DLD1 (cell line): ENCODE data around the gene XKR8.
"Not testable (repeated sequence)": the region's sequence is repeated elsewhere in the genome, so short reads cannot be mapped to it uniquely, and the experiment has no call there.

ENCODE experiments used
- in situ Hi-C: cut with HindIII; loops from 2 replicates; pipeline ENCODE4 v1.10.0; 2017; ENCODE audit warnings: low sequenced_read_pairs

The XKR8 gene

DNA sequence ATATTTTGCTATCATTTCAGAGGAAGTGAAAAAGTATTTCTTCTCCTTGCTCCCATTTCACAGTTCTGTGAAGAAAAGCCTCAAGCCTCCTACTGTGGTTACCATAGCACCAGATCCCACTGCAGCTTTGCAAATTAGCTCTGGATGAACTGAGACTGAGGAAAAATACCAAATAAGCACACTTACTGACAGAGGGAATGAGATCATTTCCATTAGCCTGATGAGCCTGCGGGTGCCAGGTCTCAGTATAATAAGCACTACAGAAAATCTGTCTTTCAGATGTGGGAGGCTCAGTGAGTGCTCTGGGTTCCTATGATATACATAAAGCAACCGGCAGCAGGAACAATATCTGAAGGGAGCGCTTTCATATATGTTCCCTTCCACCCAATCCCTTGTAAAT lies 21.4 kb downstream of the XKR8 start:
- in situ Hi-C loops: no loop called here

GRCh38 chr1:27990920-27991537 lies 31.3 kb downstream of the XKR8 start:
- in situ Hi-C loops: no loop called here

GRCh38 chr1:27992276-27992675 lies 32.5 kb downstream of the XKR8 start:
- in situ Hi-C loops: no loop called here

- in situ Hi-C loops: no loop called here
Observed at GRCh38 chr1:27993241-27993640, 33.5 kb downstream of the XKR8 start.

DNA sequence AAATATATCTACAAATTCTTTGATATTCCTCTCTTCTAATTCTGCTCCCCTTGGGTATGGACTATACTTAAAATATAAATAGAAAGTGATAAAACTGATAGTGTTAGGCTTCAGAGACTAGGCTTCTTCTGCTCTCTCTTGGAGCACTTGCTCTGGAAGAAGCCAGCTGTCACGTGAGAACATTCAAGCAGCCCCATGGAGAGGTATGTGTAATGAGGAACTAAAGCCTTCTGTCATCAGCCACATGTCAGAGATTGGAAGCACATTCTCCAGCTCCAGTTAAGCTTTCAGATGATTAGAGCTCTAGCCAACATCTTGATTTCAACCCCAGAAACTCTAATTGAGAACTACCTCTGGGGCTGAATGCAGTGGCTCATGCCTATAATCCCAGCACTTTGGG lies 34.3 kb downstream of the XKR8 start:
- in situ Hi-C loops: no loop called here

GRCh38 chr1:27994526-27994925 lies 34.8 kb downstream of the XKR8 start:
- in situ Hi-C loops: not testable (repeated sequence)

- in situ Hi-C loops: no loop called here
Observed at GRCh38 chr1:27999055-27999454, 39.3 kb downstream of the XKR8 start.

- in situ Hi-C loops: no loop called here
Observed at GRCh38 chr1:28002600-28002999, 42.8 kb downstream of the XKR8 start.

- in situ Hi-C loops: not testable (repeated sequence)
Observed at GRCh38 chr1:28003117-28003516, 43.3 kb downstream of the XKR8 start.

GRCh38 chr1:28010969-28011368 lies 51.2 kb downstream of the XKR8 start:
- in situ Hi-C loops: no loop called here
